Umbilical cord (tissue), 2 donors: Measurements from ENCODE around the gene ANKRD24. TPM values are rescaled to one million over a fixed set of nuclear protein-coding genes. Genes with fewer than 3 reads are reported as not detected.
A peak's percentile ranks its signal among the peaks of the same experiment; 100 is the strongest.
"Not testable (repeated sequence)": the region's sequence is repeated elsewhere in the genome, so short reads cannot be mapped to it uniquely, and the experiment has no call there.

ENCODE experiments used
- DNase-seq: peaks from one replicate; pipeline ENCODE4 v3.0.0-alpha.2; 2015; ENCODE audit warnings: low spot score
- total RNA-seq: library from RNA; depleted of rRNA; stranded (reverse); fragments of >200 nt; gene quantifications from one replicate; pipeline ENCODE4 v1.2.3, GENCODE V29; 2014; ENCODE audit warnings: low replicate concordance; ENCODE audit not compliant: insufficient read depth

Gene ANKRD24
- total RNA-seq, 1 donor from 2014 or later = 1.4 TPM

DNA sequence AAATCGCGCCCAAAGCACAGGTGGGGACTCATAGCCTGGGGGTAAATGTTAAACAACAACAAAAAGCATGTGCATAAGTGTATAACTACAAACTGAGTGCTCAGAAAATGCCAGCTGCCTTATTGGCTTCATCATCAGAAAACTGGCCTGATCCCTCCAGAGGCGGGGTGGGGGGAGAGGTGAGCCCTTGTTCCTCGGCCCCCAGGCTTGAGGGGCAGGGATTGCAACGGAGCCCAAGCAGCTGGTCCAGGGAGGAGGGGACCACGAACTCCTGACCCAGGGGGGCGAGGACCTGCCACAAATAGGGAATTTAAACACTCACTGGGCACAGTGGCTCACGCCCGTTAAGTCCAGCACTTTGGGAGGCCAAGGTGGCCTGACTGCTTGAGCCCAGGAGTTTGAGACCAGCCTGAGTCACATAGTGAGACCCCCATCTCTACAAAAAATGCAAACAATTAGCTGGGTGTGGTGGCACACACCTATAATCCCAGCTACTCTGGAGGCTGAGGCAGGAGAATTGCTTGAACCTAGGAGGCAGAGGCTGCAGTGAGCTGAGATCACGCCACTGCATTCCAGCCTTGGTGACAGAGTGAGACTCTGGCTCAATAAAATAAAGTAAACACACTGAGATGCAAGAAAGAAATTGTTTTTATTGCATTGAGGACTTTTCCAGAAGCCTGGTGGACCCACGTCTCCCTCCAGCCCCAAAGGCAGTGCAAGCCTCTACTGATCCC, 8.8 kb upstream of the ANKRD24 start:
- DNase-seq = no peak

DNA sequence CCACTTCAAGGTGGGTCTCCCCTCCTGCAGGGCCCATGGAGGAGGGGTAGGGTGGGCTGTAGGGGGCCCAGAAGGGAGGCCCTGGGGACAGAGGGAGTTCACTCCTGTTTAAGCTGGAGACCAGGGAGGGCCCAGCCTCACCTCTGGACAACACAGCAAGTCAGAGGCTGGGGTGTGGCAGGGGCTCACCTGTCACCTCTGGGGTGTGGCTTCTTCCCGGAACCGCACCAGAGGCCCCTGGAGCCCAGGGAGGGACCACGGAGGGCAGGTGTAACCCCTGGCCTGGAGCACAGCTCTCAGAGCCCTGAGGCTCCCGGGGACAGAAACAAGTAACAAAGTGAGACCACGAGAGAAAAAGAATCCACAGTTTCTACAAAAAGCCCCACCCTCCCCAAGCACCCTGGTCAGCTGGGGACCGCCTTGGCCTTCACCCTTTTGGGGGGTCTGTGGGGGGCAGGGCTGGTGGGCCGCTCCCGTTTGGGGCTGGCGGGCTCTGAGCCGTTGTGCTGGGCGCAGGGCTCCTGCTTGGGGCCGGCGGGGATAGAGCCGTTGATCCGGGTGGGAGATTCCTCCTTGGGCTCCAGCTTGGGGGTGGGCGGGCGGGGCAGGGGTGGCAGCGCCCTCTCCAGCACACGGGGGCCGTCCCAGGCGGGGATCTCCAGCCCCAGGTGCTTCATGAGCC, 8.1 kb upstream of the ANKRD24 start:
- DNase-seq = no peak

GRCh38 chr19:4174895-4175668, 7.4 kb upstream of the ANKRD24 start:
- DNase-seq = no peak

- no peak for DNase-seq
Measured at GRCh38 chr19:4175669-4175931, 6.9 kb upstream of the ANKRD24 start.

- no peak for DNase-seq
Measured at GRCh38 chr19:4177146-4177545, 5.3 kb upstream of the ANKRD24 start.

GRCh38 chr19:4178990-4179389, 3.5 kb upstream of the ANKRD24 start:
- DNase-seq = no peak

DNA sequence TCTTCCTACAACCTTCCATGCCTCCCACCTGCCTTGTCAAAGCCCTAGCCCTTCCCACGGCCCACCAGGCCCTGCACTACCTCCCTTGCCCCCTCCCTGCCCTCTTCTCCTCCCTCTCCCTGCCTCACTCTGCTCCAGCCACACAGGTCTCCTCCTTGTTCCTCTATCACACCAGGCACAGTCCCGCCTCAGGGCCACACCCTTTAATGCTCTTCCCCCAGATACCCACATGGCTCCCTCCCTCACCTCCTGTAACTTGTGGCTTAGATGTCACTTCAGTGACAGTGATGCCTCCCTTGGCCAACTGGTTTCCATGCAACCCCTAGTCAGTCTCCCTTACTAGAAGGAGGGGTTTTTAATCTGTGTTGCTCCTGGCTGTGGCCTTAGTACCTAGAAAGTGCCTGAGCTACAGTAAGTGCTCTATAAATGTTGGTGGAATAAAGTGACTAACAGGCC, 1.4 kb upstream of the ANKRD24 start:
- DNase-seq = no peak

DNA sequence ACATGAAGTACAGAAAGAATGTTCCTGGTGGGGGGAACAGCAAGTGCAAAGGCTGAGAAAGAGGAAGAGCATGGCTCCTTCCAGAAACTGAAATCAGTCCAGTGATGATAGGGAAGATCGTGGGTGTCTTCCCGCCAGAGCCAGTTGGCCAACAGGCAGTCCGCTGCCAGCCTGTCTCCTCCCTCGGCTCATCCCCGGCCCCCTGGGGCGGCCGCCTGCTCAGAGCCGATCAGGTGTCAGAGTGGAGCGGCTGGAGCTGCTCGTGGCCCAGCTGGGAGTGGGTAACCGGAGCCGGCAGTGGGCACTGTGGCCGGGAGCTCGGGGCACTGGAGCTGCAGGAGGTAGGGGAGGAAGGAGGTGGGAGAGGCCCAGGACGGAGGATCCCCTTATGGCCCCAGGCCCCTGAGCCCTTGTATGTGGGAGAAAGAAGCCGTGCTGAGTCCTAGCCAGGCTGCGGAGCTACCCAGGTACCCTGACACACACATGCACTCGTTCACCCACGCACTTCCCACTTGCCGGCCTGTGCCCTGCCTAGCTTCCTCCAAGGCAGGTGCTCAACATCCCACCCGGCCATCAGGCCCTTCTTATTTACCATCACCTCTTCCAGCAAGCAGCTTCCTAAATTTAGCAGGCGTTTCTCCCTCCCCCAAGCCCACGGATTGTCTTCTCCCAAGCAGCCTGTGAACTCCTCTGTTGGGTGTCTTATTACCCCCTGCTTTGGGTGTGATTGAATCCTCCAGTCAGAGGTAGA, 1.7 kb downstream of the ANKRD24 start:
- DNase-seq = no peak

DNA sequence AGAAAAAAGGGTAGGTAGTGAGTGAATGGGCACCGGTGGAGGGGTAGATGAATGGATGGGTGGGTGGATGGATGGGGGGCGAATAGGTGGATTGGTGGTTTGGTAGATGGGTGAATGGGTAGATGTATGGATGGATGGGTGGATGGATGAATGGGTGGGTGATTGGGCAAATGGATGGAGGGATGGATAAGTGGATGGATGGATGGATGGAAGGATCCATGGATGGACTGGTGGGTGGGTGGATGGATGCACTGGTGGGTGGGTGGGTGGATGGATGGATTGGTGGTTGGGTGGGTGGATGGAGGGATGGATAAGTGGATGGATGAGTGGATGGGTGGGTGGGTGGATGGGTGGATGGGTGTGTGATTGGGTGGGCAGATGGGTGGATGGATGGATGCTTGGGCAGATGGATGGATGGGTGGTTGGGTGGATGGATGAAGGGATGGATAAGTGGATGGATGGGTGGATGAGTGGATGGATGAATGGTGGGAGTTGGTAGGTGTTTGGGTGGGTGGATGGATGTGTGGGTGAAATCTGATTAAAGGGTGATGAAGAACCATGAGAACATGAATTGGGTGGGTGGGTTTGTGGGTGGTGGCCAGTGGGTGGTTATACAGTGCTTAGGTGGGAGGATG, 2.3 kb downstream of the ANKRD24 start:
- no peak for DNase-seq

DNA sequence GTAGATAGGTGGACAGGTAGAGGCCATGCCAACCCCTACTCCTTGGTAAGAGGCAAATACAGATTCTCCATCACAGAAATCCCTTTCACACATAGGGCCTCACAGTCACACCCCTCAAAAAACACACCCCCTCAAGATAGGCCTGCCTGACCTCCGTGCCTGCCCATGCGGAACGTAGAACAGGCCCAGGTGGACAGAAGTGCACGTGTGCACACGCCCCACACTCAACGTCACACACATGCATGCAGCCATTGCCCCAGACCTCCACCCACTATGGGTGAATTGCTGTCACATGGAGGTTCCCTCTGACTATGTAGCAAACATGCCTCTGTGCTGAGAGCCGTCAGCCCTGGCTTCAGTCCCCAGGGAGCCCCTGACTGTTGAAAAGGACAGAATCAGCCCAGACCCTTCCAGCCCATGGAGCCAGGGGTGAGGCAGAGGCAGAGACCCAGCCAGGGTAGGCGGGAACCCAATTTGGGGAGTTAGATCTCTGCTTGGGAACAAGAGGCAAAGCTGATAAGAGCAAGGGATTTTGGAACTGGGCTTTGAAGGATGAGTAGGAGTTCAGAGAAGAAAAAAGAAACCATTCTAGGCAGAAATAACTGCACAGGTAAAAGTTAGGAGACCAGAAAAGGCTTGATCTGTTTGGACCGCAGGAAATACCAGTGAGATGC, 3.1 kb downstream of the ANKRD24 start:
- DNase-seq = no peak

- DNase-seq = peak; percentile 53
Measured at GRCh38 chr19:4186087-4186993, 3.9 kb downstream of the ANKRD24 start.

DNA sequence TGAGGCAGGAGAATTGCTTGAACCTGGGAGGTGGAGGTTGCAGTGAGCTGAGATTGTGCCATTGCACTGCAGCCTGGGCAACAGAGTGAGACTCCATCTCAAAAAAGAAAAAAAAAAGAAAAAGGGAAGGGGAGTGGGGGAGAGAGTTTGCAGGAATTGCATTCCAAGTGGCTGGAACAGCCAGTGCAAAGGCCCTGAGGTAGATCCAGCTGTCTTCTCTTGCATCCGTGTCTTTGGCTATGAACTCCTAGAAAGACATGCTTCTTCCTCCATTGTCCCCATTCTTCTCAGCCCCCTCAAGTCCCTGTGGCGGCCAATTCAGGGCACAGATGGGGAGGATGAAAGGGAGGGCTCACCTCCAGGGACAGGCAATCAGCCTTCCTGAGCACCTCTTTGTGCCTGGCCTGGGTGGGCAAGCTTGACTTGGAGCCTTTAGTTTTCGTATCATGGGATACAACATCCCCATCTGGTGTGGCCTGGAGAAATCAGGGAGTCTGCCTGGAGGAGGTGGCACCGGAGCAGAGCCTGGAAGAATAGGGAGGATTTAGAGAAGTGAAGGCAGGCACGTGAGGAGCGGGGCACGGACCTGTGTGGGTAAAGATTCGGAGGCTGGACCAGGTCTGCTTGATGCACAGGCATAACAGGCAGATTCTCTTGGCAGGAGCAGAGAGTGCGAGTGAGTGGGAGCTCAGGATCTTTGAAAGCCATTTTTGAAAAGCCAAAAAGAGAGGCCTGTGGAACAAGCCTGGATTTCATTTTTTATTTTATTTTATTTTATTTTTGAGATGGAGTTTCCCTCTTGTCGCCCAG, 5.0 kb downstream of the ANKRD24 start:
- DNase-seq = no peak

- no peak for DNase-seq
Measured at GRCh38 chr19:4189641-4190040, 7.2 kb downstream of the ANKRD24 start.

- not testable (repeated sequence) for DNase-seq
Measured at GRCh38 chr19:4192537-4192936, 10.0 kb downstream of the ANKRD24 start.

GRCh38 chr19:4194353-4194752, 11.9 kb downstream of the ANKRD24 start:
- no peak for DNase-seq

- DNase-seq = no peak
Measured at GRCh38 chr19:4196009-4196408, 13.5 kb downstream of the ANKRD24 start.

DNA sequence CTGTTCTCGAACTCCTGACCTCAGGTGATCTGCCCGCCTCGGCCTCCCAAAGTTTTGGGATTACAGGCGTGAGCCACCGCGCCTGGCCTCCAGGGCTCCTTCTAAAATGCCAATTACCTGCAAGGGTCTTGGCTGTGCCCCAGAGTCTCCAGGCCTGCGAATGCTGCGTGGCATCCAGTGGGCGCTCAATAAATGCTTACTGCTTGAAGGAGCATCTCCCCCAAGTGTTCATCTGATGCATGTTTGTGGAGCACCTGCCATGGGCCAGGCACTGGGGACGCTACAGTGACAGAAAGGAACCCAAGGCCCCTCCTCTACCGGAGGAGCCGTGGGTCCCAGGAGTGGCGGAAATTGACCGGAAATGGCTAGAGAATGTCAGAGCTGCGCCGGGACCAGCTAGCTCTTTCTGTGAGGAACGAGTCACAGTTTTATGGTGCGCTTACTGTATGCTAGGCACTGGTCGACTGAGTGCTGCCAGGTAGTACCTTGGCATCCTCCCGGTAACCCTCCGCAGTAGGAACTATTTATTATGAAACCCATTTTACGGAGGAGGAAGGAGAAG, 14.2 kb downstream of the ANKRD24 start:
- DNase-seq = no peak

DNA sequence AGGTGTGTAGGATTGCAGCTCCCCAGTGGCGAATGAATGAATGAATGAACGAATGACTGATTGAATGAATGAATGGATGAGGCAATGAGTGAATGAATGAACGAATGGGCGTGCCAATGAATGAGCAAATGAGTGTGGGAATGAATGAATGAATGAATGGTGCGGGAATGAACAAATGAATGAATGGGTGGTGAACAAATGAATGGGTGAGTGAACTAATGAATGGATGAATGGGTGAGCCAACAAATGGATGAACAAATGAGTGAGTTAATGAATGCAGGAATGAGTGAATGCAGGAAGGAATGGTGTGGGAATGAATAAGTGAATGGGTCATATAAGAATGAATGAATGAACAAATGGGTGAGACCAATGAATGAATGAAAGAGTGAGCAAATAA, 14.7 kb downstream of the ANKRD24 start:
- no peak for DNase-seq
